ENCODE measurements around the gene RESF1. TPM values are rescaled to one million over a fixed set of nuclear protein-coding genes. Genes with fewer than 3 reads are reported as not detected.

RESF1 gene
- total and polyA plus RNA-seq, 2 donors (not counting 1 experiment from before 2014, with no cell fraction given), result 12.6 to 12.7 TPM

GRCh38 chr12:31915446-31915845, 43.8 kb upstream of the RESF1 start:
- Histone ChIP-seq H3K4me2 (ENCODE audit: extremely low read depth, insufficient read depth, low read length) (no peak overlapping the region), H3K4me3 (replicated peaks in 1 of 4; ENCODE audit: control extremely low read depth in 1 of 4, insufficient read depth in 1 of 4, low read depth in 3 of 4, low read length in 4 of 4) (no peak overlapping the region), H3K9me3 (ENCODE audit: control insufficient read depth, insufficient read depth, low read depth, low read length) (no peaks in the 10 kb centered on the region), H3K27ac (ENCODE audit: insufficient read depth, low read length) (no peak overlapping the region), H4K20me1 (ENCODE audit: control insufficient read depth, extremely low read depth, insufficient read depth, low read length) (no peaks in the 10 kb centered on the region), H3K36me3 (ENCODE audit: control insufficient read depth, insufficient read depth, low read length) (no peaks in the 10 kb centered on the region), H2AFZ (ENCODE audit: low read length) (no peak overlapping the region), H3K79me2 (ENCODE audit: control insufficient read depth, insufficient read depth, low read length) (no peaks in the 10 kb centered on the region), H3K27me3 (ENCODE audit: control insufficient read depth, insufficient read depth, low read length) (no peaks in the 10 kb centered on the region), H3K9ac (ENCODE audit: insufficient read depth, low read length) (no peak overlapping the region), H3K4me1 (ENCODE audit: control insufficient read depth, extremely low read depth, insufficient read depth, low read length) (no peaks in the 10 kb centered on the region)
- DNase-seq (ENCODE audit: low read depth in 2 of 2), result no peak
- no peak for TF ChIP-seq CTCF (conservative IDR thresholded peaks at IDR 0.05 in 1 of 2, IDR thresholded peaks at IDR 0.05 in 1 of 2; ENCODE audit: low read depth in 1 of 2, low read length in 2 of 2)
- TF ChIP-seq EZH2 (IDR thresholded peaks at IDR 0.05; ENCODE audit: low read length, missing control alignments), result no peak

- Histone ChIP-seq H3K4me3 (replicated peaks in 1 of 4; ENCODE audit: control extremely low read depth in 1 of 4, insufficient read depth in 1 of 4, low read depth in 3 of 4, low read length in 4 of 4) (no peak overlapping the region), H3K27ac (ENCODE audit: insufficient read depth, low read length) (no peak overlapping the region), H2AFZ (ENCODE audit: low read length) (no peak overlapping the region), H3K27me3 (ENCODE audit: control insufficient read depth, insufficient read depth, low read length) (no peaks in the 10 kb centered on the region), H4K20me1 (ENCODE audit: control insufficient read depth, extremely low read depth, insufficient read depth, low read length) (no peaks in the 10 kb centered on the region), H3K9ac (ENCODE audit: insufficient read depth, low read length) (no peak overlapping the region), H3K4me1 (ENCODE audit: control insufficient read depth, extremely low read depth, insufficient read depth, low read length) (no peaks in the 10 kb centered on the region), H3K36me3 (ENCODE audit: control insufficient read depth, insufficient read depth, low read length) (no peaks in the 10 kb centered on the region), H3K79me2 (ENCODE audit: control insufficient read depth, insufficient read depth, low read length) (no peaks in the 10 kb centered on the region), H3K9me3 (ENCODE audit: control insufficient read depth, insufficient read depth, low read depth, low read length) (no peaks in the 10 kb centered on the region), H3K4me2 (ENCODE audit: extremely low read depth, insufficient read depth, low read length) (no peak overlapping the region)
- TF ChIP-seq CTCF (conservative IDR thresholded peaks at IDR 0.05 in 1 of 2, IDR thresholded peaks at IDR 0.05 in 1 of 2; ENCODE audit: low read depth in 1 of 2, low read length in 2 of 2), result no peak
- no peak for TF ChIP-seq EZH2 (IDR thresholded peaks at IDR 0.05; ENCODE audit: low read length, missing control alignments)
- DNase-seq (ENCODE audit: low read depth in 2 of 2), result peak; percentile 19 to 68
These were observed 36.7 kb upstream of the RESF1 start for GRCh38 chr12:31922341-31923062.

- no peaks in the 10 kb centered on the region for H3K9me3 ChIP-seq (ENCODE audit: control insufficient read depth, insufficient read depth, low read depth, low read length)
- no peak overlapping the region for H3K4me3 ChIP-seq (replicated peaks in 1 of 4; ENCODE audit: control extremely low read depth in 1 of 4, insufficient read depth in 1 of 4, low read depth in 3 of 4, low read length in 4 of 4)
- no peak overlapping the region for H3K9ac ChIP-seq (ENCODE audit: insufficient read depth, low read length)
- no peaks in the 10 kb centered on the region for H3K79me2 ChIP-seq (ENCODE audit: control insufficient read depth, insufficient read depth, low read length)
- no peak overlapping the region for H3K4me2 ChIP-seq (ENCODE audit: extremely low read depth, insufficient read depth, low read length)
- H2AFZ ChIP-seq (ENCODE audit: low read length), result no peak overlapping the region
- DNase-seq (ENCODE audit: low read depth in 2 of 2), result no peak
- H3K27ac ChIP-seq (ENCODE audit: insufficient read depth, low read length), result no peak overlapping the region
- no peak for TF ChIP-seq EZH2 (IDR thresholded peaks at IDR 0.05; ENCODE audit: low read length, missing control alignments)
- TF ChIP-seq CTCF (conservative IDR thresholded peaks at IDR 0.05 in 1 of 2, IDR thresholded peaks at IDR 0.05 in 1 of 2; ENCODE audit: low read depth in 1 of 2, low read length in 2 of 2), result no peak
- no peaks in the 10 kb centered on the region for H4K20me1 ChIP-seq (ENCODE audit: control insufficient read depth, extremely low read depth, insufficient read depth, low read length)
- H3K36me3 ChIP-seq (ENCODE audit: control insufficient read depth, insufficient read depth, low read length), result no peaks in the 10 kb centered on the region
- no peaks in the 10 kb centered on the region for H3K27me3 ChIP-seq (ENCODE audit: control insufficient read depth, insufficient read depth, low read length)
- no peaks in the 10 kb centered on the region for H3K4me1 ChIP-seq (ENCODE audit: control insufficient read depth, extremely low read depth, insufficient read depth, low read length)
These were observed 36.2 kb upstream of the RESF1 start for GRCh38 chr12:31923063-31923412.

Data from fibroblast of lung (primary cell).